Measurements from ENCODE around the gene CDCA8. TPM values are rescaled to one million over a fixed set of nuclear protein-coding genes. Genes with fewer than 3 reads are reported as not detected.

The CDCA8 gene
- total RNA-seq, 4 donors from 2014 or later = 2.7 to 6.2 (median 4.4) TPM

DNA sequence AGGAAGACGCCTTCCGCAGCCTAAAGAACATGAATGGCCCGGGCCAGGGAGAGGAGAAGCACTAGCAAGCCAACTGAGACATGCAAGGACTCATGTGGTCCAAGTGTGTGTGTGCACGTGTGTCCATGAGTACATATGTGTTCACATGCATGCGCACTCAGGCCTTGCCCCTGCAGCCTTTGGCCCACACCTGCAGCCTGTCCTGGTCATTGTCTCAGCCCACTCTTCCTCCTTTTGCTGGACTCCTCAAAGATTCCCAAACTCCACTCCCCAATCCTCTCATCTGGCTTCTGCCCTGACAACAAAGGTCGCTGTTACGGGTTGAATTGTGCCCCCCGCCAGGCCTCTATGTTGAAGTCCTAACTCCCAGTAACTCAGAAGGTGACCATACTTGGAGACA lies 21.9 kb downstream of the CDCA8 start:
- no peak for DNase-seq (ENCODE audit: low spot score in 2 of 2)
- TF ChIP-seq EP300 (IDR thresholded peaks at IDR 0.05) = no peak
- no peak for TF ChIP-seq POLR2AphosphoS5 (IDR thresholded peaks at IDR 0.05)
- TF ChIP-seq POLR2A (IDR thresholded peaks at IDR 0.05) = no peak
- TF ChIP-seq, protein P1, sequence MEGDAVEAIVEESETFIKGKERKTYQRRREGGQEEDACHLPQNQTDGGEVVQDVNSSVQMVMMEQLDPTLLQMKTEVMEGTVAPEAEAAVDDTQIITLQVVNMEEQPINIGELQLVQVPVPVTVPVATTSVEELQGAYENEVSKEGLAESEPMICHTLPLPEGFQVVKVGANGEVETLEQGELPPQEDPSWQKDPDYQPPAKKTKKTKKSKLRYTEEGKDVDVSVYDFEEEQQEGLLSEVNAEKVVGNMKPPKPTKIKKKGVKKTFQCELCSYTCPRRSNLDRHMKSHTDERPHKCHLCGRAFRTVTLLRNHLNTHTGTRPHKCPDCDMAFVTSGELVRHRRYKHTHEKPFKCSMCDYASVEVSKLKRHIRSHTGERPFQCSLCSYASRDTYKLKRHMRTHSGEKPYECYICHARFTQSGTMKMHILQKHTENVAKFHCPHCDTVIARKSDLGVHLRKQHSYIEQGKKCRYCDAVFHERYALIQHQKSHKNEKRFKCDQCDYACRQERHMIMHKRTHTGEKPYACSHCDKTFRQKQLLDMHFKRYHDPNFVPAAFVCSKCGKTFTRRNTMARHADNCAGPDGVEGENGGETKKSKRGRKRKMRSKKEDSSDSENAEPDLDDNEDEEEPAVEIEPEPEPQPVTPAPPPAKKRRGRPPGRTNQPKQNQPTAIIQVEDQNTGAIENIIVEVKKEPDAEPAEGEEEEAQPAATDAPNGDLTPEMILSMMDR (IDR thresholded peaks at IDR 0.05) = no peak
- no peaks in the 10 kb centered on the region for H3K9me3 ChIP-seq
- 86% methylated on average over 8 of the region's 8 CpGs for WGBS
- H3K36me3 ChIP-seq = peaks cover under 1% of the 10 kb centered on the region
- no peak overlapping the region for H3K27ac ChIP-seq
- no peak overlapping the region for H3K4me3 ChIP-seq
- H3K27me3 ChIP-seq = no peaks in the 10 kb centered on the region
- peaks cover 3% of the 10 kb centered on the region for H3K4me1 ChIP-seq

DNA sequence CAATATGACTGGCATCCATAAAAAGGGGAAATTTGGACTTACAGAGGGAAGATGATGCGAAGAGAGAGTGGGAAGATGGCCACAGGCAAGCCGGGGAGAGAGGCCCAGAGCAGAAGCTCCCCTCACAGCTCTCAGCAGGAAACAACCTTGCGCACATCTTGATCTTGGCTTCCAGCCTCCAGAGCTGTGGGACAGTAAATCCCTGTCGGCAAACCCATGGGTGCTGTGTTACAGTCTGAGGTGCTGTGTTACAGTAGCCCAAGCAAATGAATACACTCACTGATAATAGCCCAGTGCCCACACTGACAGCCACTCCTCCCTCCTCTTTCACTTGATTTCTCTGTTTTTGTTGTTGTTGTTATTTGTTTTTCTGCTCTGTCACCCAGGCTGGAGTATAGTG lies 22.4 kb downstream of the CDCA8 start:
- no peak for TF ChIP-seq EP300 (IDR thresholded peaks at IDR 0.05)
- TF ChIP-seq POLR2AphosphoS5 (IDR thresholded peaks at IDR 0.05) = no peak
- no peak for TF ChIP-seq POLR2A (IDR thresholded peaks at IDR 0.05)
- TF ChIP-seq, protein P1 (IDR thresholded peaks at IDR 0.05) = no peak
- no peak overlapping the region for H3K27ac ChIP-seq
- no peak for DNase-seq (ENCODE audit: low spot score in 2 of 2)
- H3K36me3 ChIP-seq = no peaks in the 10 kb centered on the region
- no peak overlapping the region for H3K4me3 ChIP-seq
- H3K27me3 ChIP-seq = peaks cover 4% of the 10 kb centered on the region
- peaks cover 4% of the 10 kb centered on the region for H3K4me1 ChIP-seq
- WGBS = 79% methylated on average over 4 of the region's 4 CpGs
- H3K9me3 ChIP-seq = no peaks in the 10 kb centered on the region

DNA sequence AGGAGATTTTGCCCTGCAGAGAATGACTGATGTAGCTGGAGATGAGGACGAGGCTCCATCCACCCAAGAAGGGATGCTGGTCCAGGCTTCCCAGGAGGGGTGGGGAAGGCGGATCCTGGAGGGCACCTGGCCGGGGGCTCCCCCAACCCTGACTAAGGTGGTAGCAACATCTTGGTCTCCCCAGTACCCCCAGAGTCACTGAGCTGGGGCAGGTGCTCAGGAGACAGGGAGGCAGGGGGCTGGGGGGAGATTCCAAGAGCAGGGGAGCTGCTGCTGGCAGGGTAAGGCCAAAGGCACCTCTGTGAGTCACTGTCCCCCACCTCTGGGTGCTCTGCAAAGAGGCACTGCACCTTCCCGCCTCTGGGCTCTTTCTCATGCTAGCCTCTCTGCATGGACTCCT lies 24.0 kb downstream of the CDCA8 start:
- 86% methylated on average over 3 of the region's 4 CpGs for WGBS

DNA sequence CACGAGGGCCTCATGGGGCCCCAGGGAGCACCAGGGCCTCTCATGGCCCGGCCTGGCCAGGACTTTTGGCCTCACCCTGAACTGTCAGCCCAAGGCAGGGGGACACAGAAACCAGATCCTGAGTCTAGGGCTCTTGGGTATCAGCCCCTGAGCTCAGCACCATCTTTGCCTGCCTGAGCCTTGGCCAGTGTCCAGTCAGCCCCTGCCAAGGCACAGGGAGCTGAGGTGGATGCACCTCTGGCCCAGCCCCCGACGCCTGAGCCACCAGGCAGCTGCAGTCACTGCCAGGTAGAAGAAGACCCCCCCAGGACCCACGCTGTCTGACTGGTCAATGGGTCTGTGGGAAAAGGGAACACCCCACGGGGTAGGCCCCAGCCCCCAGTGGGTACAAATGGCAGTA lies 25.3 kb downstream of the CDCA8 start:
- no peak overlapping the region for H3K27ac ChIP-seq
- peaks cover 6% of the 10 kb centered on the region for H3K27me3 ChIP-seq
- no peaks in the 10 kb centered on the region for H3K9me3 ChIP-seq
- 90% methylated on average over 3 of the region's 6 CpGs for WGBS
- no peak overlapping the region for H3K4me3 ChIP-seq
- no peaks in the 10 kb centered on the region for H3K36me3 ChIP-seq
- no peak for TF ChIP-seq POLR2AphosphoS5 (IDR thresholded peaks at IDR 0.05)
- TF ChIP-seq POLR2A (IDR thresholded peaks at IDR 0.05) = no peak
- TF ChIP-seq, protein P1 (IDR thresholded peaks at IDR 0.05) = no peak
- TF ChIP-seq EP300 (IDR thresholded peaks at IDR 0.05) = no peak
- peaks cover 4% of the 10 kb centered on the region for H3K4me1 ChIP-seq
- DNase-seq (ENCODE audit: low spot score in 2 of 2) = no peak

More for the DNA sequence above, 24.0 kb downstream of the CDCA8 start:
- DNase-seq (ENCODE audit: low spot score in 2 of 2) = no peak
- H3K27ac ChIP-seq = no peak overlapping the region
- no peaks in the 10 kb centered on the region for H3K36me3 ChIP-seq
- peaks cover 4% of the 10 kb centered on the region for H3K27me3 ChIP-seq
- H3K9me3 ChIP-seq = no peaks in the 10 kb centered on the region
- H3K4me1 ChIP-seq = peaks cover 4% of the 10 kb centered on the region
- no peak for TF ChIP-seq POLR2AphosphoS5 (IDR thresholded peaks at IDR 0.05)
- TF ChIP-seq, protein P1 (IDR thresholded peaks at IDR 0.05) = no peak
- TF ChIP-seq EP300 (IDR thresholded peaks at IDR 0.05) = no peak
- TF ChIP-seq POLR2A (IDR thresholded peaks at IDR 0.05) = no peak
- no peak overlapping the region for H3K4me3 ChIP-seq

DNA sequence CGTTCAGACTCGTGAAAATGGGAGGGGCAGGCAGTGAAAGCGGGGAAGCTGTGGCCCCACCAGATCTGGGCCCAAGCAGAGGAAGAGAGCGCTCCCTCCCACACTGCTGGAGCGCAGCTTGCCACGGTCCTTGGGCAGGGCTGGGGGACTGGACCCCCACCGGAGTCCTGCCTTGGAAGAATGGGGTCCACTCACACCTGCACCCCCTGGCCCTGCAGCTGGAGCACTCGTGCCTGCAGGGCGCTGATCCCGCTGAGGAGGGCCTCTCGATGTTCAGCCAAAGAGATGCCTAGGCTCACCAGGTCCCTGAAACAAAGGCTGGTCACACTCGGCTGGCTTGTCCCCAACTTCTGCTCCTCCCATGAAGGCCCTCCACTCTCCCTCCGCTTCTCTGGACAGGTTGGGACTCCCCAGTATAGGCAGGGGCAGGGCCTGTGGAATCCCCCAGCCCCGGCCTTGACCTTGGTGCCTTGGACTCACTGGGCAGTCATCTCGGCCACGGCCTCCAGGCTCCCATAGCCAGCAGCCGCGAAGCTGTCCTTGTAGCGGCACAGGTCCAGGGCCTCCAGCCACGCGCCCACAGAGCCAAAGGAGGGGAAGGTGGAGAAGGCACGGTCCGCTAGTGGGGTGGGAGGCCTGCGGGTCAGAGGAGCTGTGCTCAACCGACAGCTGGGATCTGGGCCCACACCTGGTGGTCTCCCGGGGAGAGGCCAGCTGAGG lies 26.0 kb downstream of the CDCA8 start:
- WGBS = 76% methylated on average over 12 of the region's 26 CpGs
- no peak overlapping the region for H3K27ac ChIP-seq
- no peaks in the 10 kb centered on the region for H3K36me3 ChIP-seq
- H3K27me3 ChIP-seq = peaks cover 6% of the 10 kb centered on the region
- H3K4me1 ChIP-seq = peaks cover 4% of the 10 kb centered on the region
- no peak overlapping the region for H3K4me3 ChIP-seq
- TF ChIP-seq POLR2A (IDR thresholded peaks at IDR 0.05) (no peak), EP300 (IDR thresholded peaks at IDR 0.05) (no peak), POLR2AphosphoS5 (IDR thresholded peaks at IDR 0.05) (no peak)
- TF ChIP-seq, protein P1 (IDR thresholded peaks at IDR 0.05) = no peak
- H3K9me3 ChIP-seq = no peaks in the 10 kb centered on the region
- no peak for DNase-seq (ENCODE audit: low spot score in 2 of 2)

Measured in suprapubic skin (tissue), 4 donors.